ENCODE data around the gene GYS1.

DNA sequence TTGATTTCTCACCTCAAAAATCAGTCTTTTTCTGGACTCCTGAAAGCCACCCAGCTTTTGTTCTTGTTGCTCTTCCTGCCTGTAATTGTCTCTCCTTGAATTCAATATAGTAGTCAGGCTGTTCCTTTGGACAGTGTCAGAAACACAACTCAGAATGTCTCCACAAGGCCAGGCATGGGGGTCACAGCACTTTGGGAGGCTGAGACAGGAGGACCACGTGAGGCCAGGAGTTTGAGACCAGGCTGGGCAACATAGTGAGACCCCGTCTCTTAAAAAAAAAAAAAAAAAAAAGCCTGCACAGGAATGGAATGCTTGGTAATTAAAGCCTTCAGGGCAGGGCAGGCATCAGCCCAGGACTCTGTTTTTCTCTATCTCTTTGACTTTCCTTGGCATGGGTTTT is 47.3 kb downstream of the GYS1 start:
- TF ChIP-seq, protein P1, sequence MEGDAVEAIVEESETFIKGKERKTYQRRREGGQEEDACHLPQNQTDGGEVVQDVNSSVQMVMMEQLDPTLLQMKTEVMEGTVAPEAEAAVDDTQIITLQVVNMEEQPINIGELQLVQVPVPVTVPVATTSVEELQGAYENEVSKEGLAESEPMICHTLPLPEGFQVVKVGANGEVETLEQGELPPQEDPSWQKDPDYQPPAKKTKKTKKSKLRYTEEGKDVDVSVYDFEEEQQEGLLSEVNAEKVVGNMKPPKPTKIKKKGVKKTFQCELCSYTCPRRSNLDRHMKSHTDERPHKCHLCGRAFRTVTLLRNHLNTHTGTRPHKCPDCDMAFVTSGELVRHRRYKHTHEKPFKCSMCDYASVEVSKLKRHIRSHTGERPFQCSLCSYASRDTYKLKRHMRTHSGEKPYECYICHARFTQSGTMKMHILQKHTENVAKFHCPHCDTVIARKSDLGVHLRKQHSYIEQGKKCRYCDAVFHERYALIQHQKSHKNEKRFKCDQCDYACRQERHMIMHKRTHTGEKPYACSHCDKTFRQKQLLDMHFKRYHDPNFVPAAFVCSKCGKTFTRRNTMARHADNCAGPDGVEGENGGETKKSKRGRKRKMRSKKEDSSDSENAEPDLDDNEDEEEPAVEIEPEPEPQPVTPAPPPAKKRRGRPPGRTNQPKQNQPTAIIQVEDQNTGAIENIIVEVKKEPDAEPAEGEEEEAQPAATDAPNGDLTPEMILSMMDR (conservative IDR thresholded peaks at IDR 0.05 in 1 of 2, IDR thresholded peaks at IDR 0.05 in 1 of 2; ENCODE audit: extremely low read depth in 1 of 2, insufficient read depth in 1 of 2, low read depth in 1 of 2, low read length in 2 of 2): no peak
- no peak for TF ChIP-seq EZH2 (IDR thresholded peaks at IDR 0.05; ENCODE audit: borderline replicate concordance, low read length)

All from mammary epithelial cell (primary cell).